SK-N-SH (cell line): Measurements from ENCODE around the gene CLDN19. TPM values are rescaled to one million over a fixed set of nuclear protein-coding genes. Genes with fewer than 3 reads are reported as not detected.

Source experiments
- CTCF ChIA-PET: fragments of 300-600, 350-600 bp; formaldehyde crosslinking; extraction: SDS; loops from one replicate; lab custom pipeline; 2021; lab: Yijun Ruan, JAX
- POLR2A ChIA-PET: fragments of 350-600 bp; sonication (Branson Sonifier 250); formaldehyde crosslinking; extraction: SDS; loops from one replicate; lab custom pipeline; 2020; ENCODE audit warnings: antibody characterized with exemption, inconsistent platforms; lab: Yijun Ruan, JAX
- DNase-seq: peaks from one replicate; pipeline ENCODE4 v3.0.0; 2012
- H2AFZ ChIP-seq: fragments of 200-600 bp; sonication (generic); 2 replicates; pipeline ENCODE4 v1.8.1; 2016; ENCODE audit warnings: antibody characterized with exemption, mild to moderate bottlenecking, low read depth
- H3F3A ChIP-seq: fragments of 200-600 bp; sonication (generic); replicated peaks from 2 replicates; pipeline ENCODE3; 2016; ENCODE audit warnings: antibody characterized with exemption, mild to moderate bottlenecking; ENCODE audit not compliant: insufficient read depth
- H3K27ac ChIP-seq, 2 experiments: fragments of 200-500 bp in 1 of 2; fragments of 200-600 bp in 1 of 2; sonication (Bioruptor generic) in 1 of 2; sonication (generic), shearing (Covaris generic) in 1 of 2; 2 replicates each; pipeline versions ENCODE4 v1.5.1 to v1.6.1; 2014 to 2016; ENCODE audit warnings: low read depth in 2 of 2, inconsistent platforms in 1 of 2, low read length in 1 of 2, mild to moderate bottlenecking in 1 of 2, mixed read lengths in 1 of 2
- H3K27me3 ChIP-seq: fragments of 200-600 bp; sonication (generic), shearing (Covaris generic); 2 replicates; pipeline ENCODE4 v1.6.1; 2016; ENCODE audit warnings: mixed run types; ENCODE audit not compliant: insufficient read depth
- H3K36me3 ChIP-seq, 2 experiments: fragments of 200-500 bp in 1 of 2; fragments of 200-600 bp in 1 of 2; sonication (Bioruptor generic) in 1 of 2; sonication (generic) in 1 of 2; replicated peaks in 1 of 2; 2 replicates each; pipeline versions ENCODE3 to v1.5.1; 2014 to 2016; ENCODE audit warnings: low read length in 1 of 2, mild to moderate bottlenecking in 1 of 2; ENCODE audit not compliant: insufficient read depth in 2 of 2, control insufficient read depth in 1 of 2
- H3K4me1 ChIP-seq, 2 experiments: fragments of 200-500 bp in 1 of 2; fragments of 200-600 bp in 1 of 2; sonication (Bioruptor generic) in 1 of 2; sonication (generic), shearing (Covaris generic) in 1 of 2; 2 replicates each; pipeline versions ENCODE4 v1.5.1 to v1.6.1; 2014 to 2016; ENCODE audit warnings: low read depth in 1 of 2, low read length in 1 of 2, mixed run types in 1 of 2; ENCODE audit not compliant: insufficient read depth in 2 of 2, control insufficient read depth in 1 of 2
- H3K4me2 ChIP-seq: fragments of 200-600 bp; sonication (generic), shearing (Covaris generic); 2 replicates; pipeline ENCODE4 v1.6.1; 2017; ENCODE audit warnings: mixed run types
- H3K4me3 ChIP-seq, 2 experiments: fragments of 200-500 bp in 1 of 2; fragments of 200-600 bp in 1 of 2; sonication (Bioruptor generic) in 1 of 2; sonication (generic), shearing (Covaris generic) in 1 of 2; 2 replicates each; pipeline versions ENCODE4 v1.5.1 to v1.8.1; 2014 to 2016; ENCODE audit warnings: low read depth in 2 of 2, inconsistent platforms in 1 of 2, low read length in 1 of 2, mild to moderate bottlenecking in 1 of 2, mixed read lengths in 1 of 2, moderate library complexity in 1 of 2
- H3K79me2 ChIP-seq: fragments of 200-600 bp; sonication (generic); 2 replicates; pipeline ENCODE4 v1.8.1; 2017; ENCODE audit warnings: mild to moderate bottlenecking; ENCODE audit not compliant: insufficient read depth
- H3K9ac ChIP-seq: fragments of 200-600 bp; sonication (generic); 2 replicates; pipeline ENCODE4 v1.6.1; 2017; ENCODE audit warnings: mixed run types
- H3K9me2 ChIP-seq: fragments of 200-600 bp; sonication (generic); 2 replicates; pipeline ENCODE4 v1.6.1; 2017; ENCODE audit warnings: mixed run types
- H3K9me3 ChIP-seq: fragments of 200-600 bp; sonication (generic); 2 replicates; pipeline ENCODE4 v1.6.1; 2017; ENCODE audit warnings: mixed run types, mild to moderate bottlenecking, moderate library complexity
- H4K20me1 ChIP-seq: fragments of 200-600 bp; sonication (generic); 2 replicates; pipeline ENCODE4 v1.6.1; 2017; ENCODE audit warnings: mild to moderate bottlenecking, mixed run types; ENCODE audit not compliant: insufficient read depth
- ELF1 ChIP-seq: IDR thresholded peaks from 2 replicates; pipeline ENCODE4 v1.4.0; 2012
- EP300 ChIP-seq, 2 experiments: IDR thresholded peaks; 2 replicates each; pipeline versions ENCODE4 v1.4.0 to v1.6.1; 2012; ENCODE audit warnings: borderline replicate concordance in 1 of 2, low read depth in 1 of 2, low read length in 1 of 2
- FOSL2 ChIP-seq: IDR thresholded peaks from 2 replicates; pipeline ENCODE4 v1.4.0; 2012; ENCODE audit warnings: low read depth, mild to moderate bottlenecking, moderate library complexity, borderline replicate concordance
- FOXJ3 ChIP-seq: sonication (generic); formaldehyde crosslinking; IDR thresholded peaks from 2 replicates; pipeline ENCODE4 v1.5.1; 2020; ENCODE audit warnings: mild to moderate bottlenecking, missing genetic modification reagents
- FOXM1 ChIP-seq: IDR thresholded peaks from 2 replicates; pipeline ENCODE4 v1.4.0; 2012; ENCODE audit warnings: low read depth, mild to moderate bottlenecking
- GATA2 ChIP-seq: sonication (generic); formaldehyde crosslinking; IDR thresholded peaks from 2 replicates; pipeline ENCODE4 v1.5.0; 2020; ENCODE audit warnings: mild to moderate bottlenecking, missing genetic modification reagents
- IRF3 ChIP-seq: fragments of 150-350 bp; IDR thresholded peaks from 2 replicates; pipeline ENCODE4 v1.6.1; 2016; ENCODE audit warnings: mild to moderate bottlenecking, low read depth, low read length
- JUND ChIP-seq: IDR thresholded peaks from 2 replicates; pipeline ENCODE4 v1.4.0; 2012
- MAX ChIP-seq: IDR thresholded peaks from 2 replicates; pipeline ENCODE4 v1.4.0; 2012; ENCODE audit warnings: low read depth
- PBX3 ChIP-seq: IDR thresholded peaks from 2 replicates; pipeline ENCODE4; 2012
- RAD21 ChIP-seq: IDR thresholded peaks from 2 replicates; pipeline ENCODE4 v1.6.1; 2012; ENCODE audit warnings: mild to moderate bottlenecking, low read length
- RCOR1 ChIP-seq: fragments of 150-350 bp; IDR thresholded peaks from 2 replicates; pipeline ENCODE4 v1.6.1; 2017; ENCODE audit warnings: antibody characterized with exemption, low read length
- RXRA ChIP-seq: IDR thresholded peaks from 2 replicates; pipeline ENCODE4 v1.4.0; 2012; ENCODE audit warnings: low read depth, mild to moderate bottlenecking, borderline replicate concordance
- TCF12 ChIP-seq: IDR thresholded peaks from 2 replicates; pipeline ENCODE4 v1.4.0; 2012
- YY1 ChIP-seq: IDR thresholded peaks from 2 replicates; pipeline ENCODE4 v1.4.0; 2012; ENCODE audit warnings: low read depth, mild to moderate bottlenecking
- ZBTB33 ChIP-seq: IDR thresholded peaks from 2 replicates; pipeline ENCODE4 v1.4.0; 2012; ENCODE audit warnings: low read depth, borderline replicate concordance
- WGBS: methylation state at CpG from one replicate; pipeline ENCODE4 v1.1.6; 2017; ENCODE audit warnings: low lambda C conversion rate; 5-methylcytosine and 5-hydroxymethylcytosine counted together
- polyA plus RNA-seq, 3 experiments: library from polyadenylated mRNA; depleted of rRNA; stranded (reverse); fragments of >200 nt; gene quantifications; 2 replicates each; pipeline ENCODE4 v1.2.3, GENCODE V29; 2012
- TF ChIP-seq, protein P1 (sequence below): IDR thresholded peaks from 2 replicates; pipeline ENCODE4 v1.4.0; 2012; ENCODE audit warnings: low read depth, borderline replicate concordance

CLDN19 gene
- polyA plus RNA-seq, 1 of the 3 experiments (the other 2 are of a cell fraction), result not detected

GRCh38 chr1:42737986-42738677, 1.9 kb downstream of the CLDN19 start (continued):
- no peak for TF ChIP-seq GATA2 (CRISPR knock-in tag)

DNA sequence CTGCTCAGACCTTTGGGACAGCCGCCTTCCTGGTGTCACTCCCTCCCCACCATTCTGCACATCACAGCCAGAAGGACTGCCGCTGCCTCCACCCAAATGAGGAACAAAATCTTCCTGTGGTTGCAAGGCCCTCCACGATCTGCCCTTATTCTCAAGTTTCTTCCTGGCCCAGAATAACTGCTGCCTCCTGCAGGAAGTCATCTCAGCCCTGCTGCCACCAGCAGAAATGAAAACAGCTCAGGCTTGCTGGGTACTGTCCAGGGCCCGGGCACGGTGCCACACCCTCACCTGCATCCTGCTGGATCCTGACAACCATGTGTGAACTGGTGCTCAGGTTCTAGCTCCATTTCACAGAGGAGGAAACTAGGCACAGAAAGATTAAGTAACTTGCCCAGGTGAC, 2.8 kb downstream of the CLDN19 start:
- DNase-seq, result no peak
- Histone ChIP-seq H3K27me3 (no peaks in the 10 kb centered on the region), H3K9ac (no peak overlapping the region), H3F3A (no peaks in the 10 kb centered on the region), H4K20me1 (no peaks in the 10 kb centered on the region), H3K4me3 (no peak overlapping the region), H3K27ac (no peak overlapping the region), H3K9me3 (no peaks in the 10 kb centered on the region), H3K4me2 (no peak overlapping the region), H2AFZ (no peak overlapping the region), H3K79me2 (no peaks in the 10 kb centered on the region), H3K36me3 (no peaks in the 10 kb centered on the region), H3K4me1 (peaks cover 0 to 7% of the 10 kb centered on the region in 2 experiments; a peak in 1 of 4 replicates), H3K9me2 (no peaks in the 10 kb centered on the region)
- 91% methylated on average over 5 of the region's 5 CpGs for WGBS
- no peak for TF ChIP-seq MAX
- TF ChIP-seq, protein P1, sequence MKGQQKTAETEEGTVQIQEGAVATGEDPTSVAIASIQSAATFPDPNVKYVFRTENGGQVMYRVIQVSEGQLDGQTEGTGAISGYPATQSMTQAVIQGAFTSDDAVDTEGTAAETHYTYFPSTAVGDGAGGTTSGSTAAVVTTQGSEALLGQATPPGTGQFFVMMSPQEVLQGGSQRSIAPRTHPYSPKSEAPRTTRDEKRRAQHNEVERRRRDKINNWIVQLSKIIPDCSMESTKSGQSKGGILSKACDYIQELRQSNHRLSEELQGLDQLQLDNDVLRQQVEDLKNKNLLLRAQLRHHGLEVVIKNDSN, result no peak
- no peak for TF ChIP-seq EP300 (IDR thresholded peaks at IDR 0.05; ENCODE audit: borderline replicate concordance in 1 of 2, low read depth in 1 of 2, low read length in 1 of 2)
- TF ChIP-seq YY1, result no peak
- no peak for TF ChIP-seq FOSL2
- no peak for TF ChIP-seq JUND
- TF ChIP-seq FOXM1, result no peak
- TF ChIP-seq GATA2 (CRISPR knock-in tag), result no peak
- TF ChIP-seq PBX3, result no peak
- no peak for TF ChIP-seq ZBTB33
- TF ChIP-seq FOXJ3 (CRISPR knock-in tag), result no peak
- no peak for TF ChIP-seq RAD21
- no peak for TF ChIP-seq TCF12
- TF ChIP-seq IRF3, result no peak
- TF ChIP-seq RXRA, result no peak
- TF ChIP-seq RCOR1, result no peak
- no peak for TF ChIP-seq ELF1
- ChIA-PET POLR2A (no interaction called here), CTCF (interaction anchor here (1.0 to 5.5 kb wide), 3 partner anchors 11 to 20 kb away, joined by 3 to 25 read pairs (median 3); no protein-coding TSS in a partner anchor)
